Spleen (tissue), 11 donors: ENCODE data around the gene JAKMIP1. TPM values are rescaled to one million over a fixed set of nuclear protein-coding genes. Genes with fewer than 3 reads are reported as not detected.

Source experiments
- DNase-seq: peaks from one replicate; pipeline ENCODE4 v3.0.0-alpha.2; 2020
- H3K27ac ChIP-seq, 8 donors: fragments of 200-600 bp; sonication (generic) in 7 of 8; 1 replicate in 4 of 8; 2 replicates in 4 of 8; pipeline versions ENCODE4 v1.5.0 to v1.8.0; 2016 to 2021; ENCODE audit warnings: inconsistent platforms in 4 of 8, mild to moderate bottlenecking in 4 of 8, moderate library complexity in 1 of 8
- H3K27me3 ChIP-seq, 7 donors: fragments of 200-600 bp; sonication (generic) in 6 of 7; replicated peaks in 1 of 7; 1 replicate in 4 of 7; 2 replicates in 3 of 7; pipeline versions ENCODE4 v1.5.0 to v1.8.0; 2016 to 2021; ENCODE audit warnings: inconsistent platforms in 3 of 7, mild to moderate bottlenecking in 1 of 7
- H3K36me3 ChIP-seq, 6 donors: fragments of 200-600 bp; sonication (generic) in 5 of 6; 1 replicate in 4 of 6; 2 replicates in 2 of 6; pipeline versions ENCODE4 v1.5.0 to v1.8.0; 2016 to 2021; ENCODE audit warnings: inconsistent platforms in 2 of 6
- H3K4me1 ChIP-seq, 6 donors: fragments of 200-600 bp; sonication (generic) in 5 of 6; 1 replicate in 3 of 6; 2 replicates in 3 of 6; pipeline versions ENCODE4 v1.5.0 to v1.8.0; 2016 to 2021; ENCODE audit warnings: inconsistent platforms in 3 of 6
- H3K4me3 ChIP-seq, 8 donors: fragments of 200-600 bp; sonication (generic) in 7 of 8; 1 replicate in 4 of 8; 2 replicates in 4 of 8; pipeline versions ENCODE4 v1.5.0 to v1.8.0; 2016 to 2021; ENCODE audit warnings: inconsistent platforms in 4 of 8, mild to moderate bottlenecking in 4 of 8, moderate library complexity in 2 of 8
- H3K9me3 ChIP-seq, 8 donors: fragments of 200-600 bp; sonication (generic) in 7 of 8; 1 replicate in 4 of 8; 2 replicates in 4 of 8; pipeline versions ENCODE4 v1.5.0 to v1.8.0; 2016 to 2021; ENCODE audit warnings: inconsistent platforms in 4 of 8
- CTCF ChIP-seq, 11 experiments: fragments of 200-600 bp in 7 of 11; fragments of 450-650 bp in 4 of 11; sonication (generic) in 4 of 11; IDR thresholded peaks in 8 of 11; conservative IDR thresholded peaks in 3 of 11; 1 replicate in 7 of 11; 2 replicates in 4 of 11; pipeline versions ENCODE4 v1.4.0 to v1.8.0; 2016 to 2021; ENCODE audit warnings: antibody characterized with exemption in 11 of 11, inconsistent platforms in 4 of 11, mild to moderate bottlenecking in 1 of 11
- POLR2A ChIP-seq, 3 donors: fragments of 450-650 bp; IDR thresholded peaks; one replicate each; pipeline ENCODE4 v1.5.1; 2017; ENCODE audit warnings: antibody characterized with exemption in 3 of 3, mild to moderate bottlenecking in 1 of 3
- POLR2AphosphoS5 ChIP-seq, 3 donors: sonication (generic); formaldehyde crosslinking; IDR thresholded peaks; one replicate each; pipeline ENCODE4 v1.5.1; 2017; ENCODE audit warnings: antibody characterized with exemption in 3 of 3
- WGBS, 5 donors: extraction: QIAGEN DNeasy Blood & Tissue Kit in 3 of 5; methylation state at CpG; one replicate each; pipeline versions ENCODE4 v1.1.5 to v1.1.7; 2013 to 2018; 5-methylcytosine and 5-hydroxymethylcytosine counted together
- intact Hi-C: fragments of 100-400 bp; cut with DNase I; formaldehyde crosslinking; loops from one replicate; pipeline ENCODE4 v1.15.0; 2023; ENCODE audit warnings: low total_unique reads
- polyA plus RNA-seq, 3 donors: library from polyadenylated mRNA; stranded (reverse); fragments of 200-250 nt; gene quantifications; one replicate each; pipeline ENCODE4 v1.2.1, GENCODE V29; 2013
- total RNA-seq, 7 donors: library from RNA; depleted of rRNA in 3 of 7; stranded (reverse); fragments of >200 nt in 3 of 7; fragmentation: NEBNext Ultra II Directional in 4 of 7; extraction: Animal tissue kit (Norgen Biotek cat#: 25700) in 4 of 7; gene quantifications; one replicate each; pipeline versions ENCODE4 v1.1.0 to v1.2.1, GENCODE V29; 2016 to 2021
- donor health status: healthy with polysubstance abuse.
- donor health status: DM: no; HTN: no; CAD: no; lungs with moderate emphysema.
- donor health status: DM: no; HTN: no; CAD: no.
- donor health status: Bipolar disorder and iron deficiency.
- donor health status: healthy.
- donor health status: DM: no; HTN: no; CAD: no.
- donor health status: DM: yes; HTN: yes; CAD: no.

The JAKMIP1 gene
- total and polyA plus RNA-seq, 10 donors = 0.37 to 8.7 (median 2.6) TPM

- TF ChIP-seq CTCF (IDR thresholded peaks at IDR 0.05 in 8 of 11, conservative IDR thresholded peaks at IDR 0.05 in 3 of 11) (no peak), POLR2A (IDR thresholded peaks at IDR 0.05) (no peak), POLR2AphosphoS5 (IDR thresholded peaks at IDR 0.05) (no peak)
- peak; percentile 61 for DNase-seq
- 59 to 74% (median 63%) methylated on average over 13 to 14 of the region's 14 CpGs for WGBS, 5 donors
- Histone ChIP-seq H3K9me3 (no peaks in the 10 kb centered on the region), H3K36me3 (no peaks in the 10 kb centered on the region), H3K27me3 (peaks cover 0 to 34% (median 0%) of the 10 kb centered on the region in 7 donors), H3K4me1 (no peaks in the 10 kb centered on the region), H3K27ac (no peak overlapping the region), H3K4me3 (no peak overlapping the region)
- intact Hi-C loops = no loop called here
Measured at GRCh38 chr4:6071191-6071958, 129.0 kb downstream of the JAKMIP1 start.

GRCh38 chr4:6069845-6070709 is 130.3 kb downstream of the JAKMIP1 start:
- H3K9me3 ChIP-seq = no peaks in the 10 kb centered on the region
- DNase-seq = peak; percentile 71
- no peaks in the 10 kb centered on the region for H3K4me1 ChIP-seq
- no peak overlapping the region for H3K4me3 ChIP-seq
- TF ChIP-seq POLR2AphosphoS5 (IDR thresholded peaks at IDR 0.05) (no peak), CTCF (IDR thresholded peaks at IDR 0.05 in 8 of 11, conservative IDR thresholded peaks at IDR 0.05 in 3 of 11) (no peak), POLR2A (IDR thresholded peaks at IDR 0.05) (no peak)
- WGBS, 5 donors = 62 to 76% (median 68%) methylated on average over 29 of the region's 29 CpGs
- H3K27me3 ChIP-seq = peaks cover 0 to 34% (median 0%) of the 10 kb centered on the region in 7 donors
- no peak overlapping the region for H3K27ac ChIP-seq
- H3K36me3 ChIP-seq = no peaks in the 10 kb centered on the region
- intact Hi-C loops = no loop called here

GRCh38 chr4:6068986-6069385 is 131.4 kb downstream of the JAKMIP1 start:
- Histone ChIP-seq H3K9me3 (no peaks in the 10 kb centered on the region), H3K4me3 (no peak overlapping the region), H3K4me1 (no peaks in the 10 kb centered on the region), H3K27me3 (peaks cover 0 to 34% (median 0%) of the 10 kb centered on the region in 7 donors), H3K36me3 (peaks cover 0 to 9% (median 0%) of the 10 kb centered on the region in 6 donors), H3K27ac (no peak overlapping the region)
- no peak for DNase-seq
- TF ChIP-seq POLR2AphosphoS5 (IDR thresholded peaks at IDR 0.05) (no peak), CTCF (IDR thresholded peaks at IDR 0.05 in 8 of 11, conservative IDR thresholded peaks at IDR 0.05 in 3 of 11) (no peak), POLR2A (IDR thresholded peaks at IDR 0.05) (no peak)
- intact Hi-C loops = no loop called here
- 39 to 50% (median 41%) methylated on average over 2 of the region's 2 CpGs for WGBS, 5 donors
